Thyroid gland (tissue), 4 donors: ENCODE measurements around the gene PABPC3. TPM values are rescaled to one million over a fixed set of nuclear protein-coding genes. Genes with fewer than 3 reads are reported as not detected.

Experiments
- DNase-seq, 2 donors: peaks; one replicate each; pipeline ENCODE4 v3.0.0-alpha.2; 2019
- H3K27ac ChIP-seq, 3 donors: fragments of 200-600 bp; sonication (generic); 1 replicate in 2 of 3; 2 replicates in 1 of 3; pipeline ENCODE4 v1.5.1; 2016 to 2019; ENCODE audit warnings: mild to moderate bottlenecking in 1 of 3, moderate library complexity in 1 of 3
- H3K27me3 ChIP-seq: fragments of 200-600 bp; sonication (generic); one replicate; pipeline ENCODE4 v1.5.1; 2019
- H3K36me3 ChIP-seq, 2 donors: fragments of 200-600 bp; sonication (generic); one replicate each; pipeline ENCODE4 v1.5.1; 2016 to 2019
- H3K4me1 ChIP-seq, 2 donors: fragments of 200-600 bp; sonication (generic); one replicate each; pipeline ENCODE4 v1.5.1; 2017 to 2019
- H3K4me3 ChIP-seq, 3 donors: fragments of 200-600 bp; sonication (generic); replicated peaks in 1 of 3; 1 replicate in 2 of 3; 2 replicates in 1 of 3; pipeline ENCODE4 v1.5.1; 2016; ENCODE audit warnings: mild to moderate bottlenecking in 1 of 3
- H3K9me3 ChIP-seq: fragments of 200-600 bp; sonication (generic); one replicate; pipeline ENCODE4 v1.5.1; 2017
- CTCF ChIP-seq, 6 experiments: fragments of 200-600 bp in 3 of 6; fragments of 450-650 bp in 3 of 6; sonication (generic) in 3 of 6; IDR thresholded peaks; one replicate each; pipeline ENCODE4 v1.5.1; 2016 to 2019; ENCODE audit warnings: antibody characterized with exemption in 6 of 6, mild to moderate bottlenecking in 2 of 6, inconsistent platforms in 1 of 6, moderate library complexity in 1 of 6
- POLR2A ChIP-seq, 2 donors: fragments of 450-650 bp; IDR thresholded peaks; one replicate each; pipeline ENCODE4 v1.6.1; 2017; ENCODE audit warnings: antibody characterized with exemption in 2 of 2, mild to moderate bottlenecking in 2 of 2, moderate library complexity in 1 of 2
- WGBS, 2 donors: methylation state at CpG; one replicate each; pipeline ENCODE4 v1.1.5; 2017; 5-methylcytosine and 5-hydroxymethylcytosine counted together
- intact Hi-C: fragments of 100-400 bp; cut with DNase I; formaldehyde crosslinking; loops from one replicate; pipeline ENCODE4 v1.15.1; 2023
- total RNA-seq, 4 donors: library from RNA; depleted of rRNA; stranded (reverse); fragments of >200 nt; gene quantifications; one replicate each; pipeline ENCODE4 v1.2.3, GENCODE V29; 2016

Gene PABPC3
- total RNA-seq, 4 donors from 2014 or later = 0.13 TPM; not detected in 3

DNA sequence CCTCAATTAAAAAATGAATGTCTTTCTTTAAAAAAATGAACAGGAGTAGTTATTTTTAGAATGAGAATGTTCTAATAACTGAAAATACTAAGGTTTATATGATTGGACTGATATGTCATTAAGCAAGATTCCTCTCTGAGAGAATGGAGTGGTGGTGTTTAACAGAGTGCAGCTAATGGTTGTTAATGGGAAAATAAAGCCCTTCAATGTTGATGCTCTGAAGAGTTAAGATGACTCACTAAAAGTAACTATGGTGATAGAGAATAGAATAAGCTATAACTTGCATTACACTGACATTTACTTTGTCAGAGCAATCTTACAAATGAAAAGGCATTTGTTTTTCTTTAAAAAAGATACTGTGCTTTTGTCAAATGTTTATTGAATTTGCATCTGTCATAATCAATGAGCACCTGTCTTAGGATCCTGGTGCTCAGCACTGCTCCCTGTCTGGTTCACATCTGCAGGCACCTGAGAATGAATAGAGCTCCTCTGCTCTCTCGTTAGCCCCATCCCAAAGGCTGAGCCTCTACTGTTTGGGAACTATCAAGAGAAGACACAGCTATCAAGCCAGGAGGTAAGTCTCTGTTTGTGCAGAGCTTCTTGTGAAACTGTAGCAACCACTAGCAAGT is 15.1 kb downstream of the PABPC3 start:
- H3K27me3 ChIP-seq = no peaks in the 10 kb centered on the region
- no peaks in the 10 kb centered on the region for H3K4me1 ChIP-seq
- intact Hi-C loops = no loop called here
- DNase-seq = no peak
- no peak overlapping the region for H3K27ac ChIP-seq
- H3K9me3 ChIP-seq = no peaks in the 10 kb centered on the region
- 67 to 74% methylated on average over 1 of the region's 1 CpG for WGBS, 2 donors
- TF ChIP-seq CTCF (IDR thresholded peaks at IDR 0.05) (no peak), POLR2A (IDR thresholded peaks at IDR 0.05) (no peak)
- H3K4me3 ChIP-seq = no peak overlapping the region
- H3K36me3 ChIP-seq = no peaks in the 10 kb centered on the region

DNA sequence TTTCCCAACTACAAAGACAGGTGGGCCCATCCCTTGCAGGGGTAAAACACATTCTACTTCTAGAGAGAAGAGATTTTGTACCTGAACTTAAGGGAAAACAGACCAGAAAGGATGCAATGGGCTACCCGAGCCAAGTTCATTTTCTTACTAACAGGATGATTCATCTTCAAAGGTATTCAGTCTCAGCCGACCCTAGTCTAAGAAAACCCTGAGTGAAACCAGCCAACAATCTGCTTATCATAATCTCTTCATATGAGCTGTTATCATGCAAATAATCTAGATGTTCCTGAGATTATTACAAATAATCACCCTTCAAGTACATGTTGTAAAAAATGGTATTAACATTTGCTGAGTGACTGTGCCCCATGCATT is 15.6 kb downstream of the PABPC3 start:
- Histone ChIP-seq H3K9me3 (no peaks in the 10 kb centered on the region), H3K36me3 (no peaks in the 10 kb centered on the region), H3K27ac (no peak overlapping the region), H3K4me3 (no peak overlapping the region), H3K27me3 (no peaks in the 10 kb centered on the region), H3K4me1 (no peaks in the 10 kb centered on the region)
- 57 to 74% methylated on average over 2 of the region's 2 CpGs for WGBS, 2 donors
- intact Hi-C loops = no loop called here
- DNase-seq = no peak
- TF ChIP-seq POLR2A (IDR thresholded peaks at IDR 0.05) (no peak), CTCF (IDR thresholded peaks at IDR 0.05) (no peak)

GRCh38 chr13:25112695-25113255 is 16.8 kb downstream of the PABPC3 start:
- Histone ChIP-seq H3K9me3 (no peaks in the 10 kb centered on the region), H3K27me3 (no peaks in the 10 kb centered on the region), H3K4me3 (no peak overlapping the region), H3K27ac (no peak overlapping the region), H3K4me1 (no peaks in the 10 kb centered on the region), H3K36me3 (no peaks in the 10 kb centered on the region)
- TF ChIP-seq CTCF (IDR thresholded peaks at IDR 0.05) (no peak), POLR2A (IDR thresholded peaks at IDR 0.05) (no peak)
- intact Hi-C loops = no loop called here
- DNase-seq = no peak
- WGBS, 2 donors = 64 to 75% methylated on average over 3 of the region's 3 CpGs

DNA sequence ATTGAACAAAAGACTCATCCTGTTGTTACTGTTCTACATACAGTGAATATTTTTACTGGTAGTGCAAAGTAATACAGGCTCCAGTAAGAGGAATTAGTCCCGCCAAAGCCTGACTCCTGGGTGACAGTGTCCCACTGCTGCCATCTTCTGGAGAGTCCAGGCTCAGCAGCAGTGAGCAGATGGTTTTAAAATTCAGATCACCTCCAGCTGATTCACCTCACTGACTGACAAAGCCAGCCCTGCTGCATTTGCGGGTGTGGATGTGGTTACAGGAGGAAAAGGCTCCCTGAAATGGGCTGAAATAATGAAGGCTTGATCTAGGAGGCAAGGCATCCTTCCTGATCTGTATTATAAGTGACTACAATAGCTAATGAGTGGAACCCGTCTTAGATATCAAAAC is 18.3 kb downstream of the PABPC3 start:
- Histone ChIP-seq H3K27me3 (no peaks in the 10 kb centered on the region), H3K36me3 (no peaks in the 10 kb centered on the region), H3K4me3 (no peak overlapping the region), H3K9me3 (no peaks in the 10 kb centered on the region), H3K4me1 (no peaks in the 10 kb centered on the region), H3K27ac (no peak overlapping the region)
- intact Hi-C loops = no loop called here
- 35 to 39% methylated on average over 3 of the region's 3 CpGs for WGBS, 2 donors
- TF ChIP-seq POLR2A (IDR thresholded peaks at IDR 0.05) (no peak), CTCF (IDR thresholded peaks at IDR 0.05) (peak; percentile 33 to 90 (median 64))
- DNase-seq = peak; percentile 72 to 80

DNA sequence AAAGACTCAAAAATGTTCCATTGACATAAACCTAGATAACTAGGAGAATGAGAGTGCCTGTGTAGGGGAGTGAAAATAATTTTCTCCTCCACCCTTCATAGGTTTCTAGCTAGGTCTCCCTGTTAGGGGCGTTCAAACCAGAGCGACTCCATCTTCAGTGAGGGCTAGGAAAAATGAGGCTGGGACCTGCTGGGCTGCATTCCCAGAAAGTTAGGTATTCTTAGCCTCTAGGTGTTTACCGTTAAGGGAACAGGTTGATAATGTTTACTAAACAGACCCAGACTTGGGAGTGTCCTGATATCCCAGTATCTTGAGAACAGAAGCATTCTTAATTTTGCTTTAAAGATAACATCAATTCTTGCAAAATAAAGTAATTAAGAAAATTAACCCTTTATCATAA is 20.1 kb downstream of the PABPC3 start:
- WGBS, 2 donors = 65 to 67% methylated on average over 3 of the region's 3 CpGs
- H3K9me3 ChIP-seq = no peaks in the 10 kb centered on the region
- intact Hi-C loops = loop anchor here (5.0 kb wide), 1 partner anchor 119 kb away; no protein-coding TSS in a partner anchor
- H3K27ac ChIP-seq = no peak overlapping the region
- H3K27me3 ChIP-seq = no peaks in the 10 kb centered on the region
- H3K4me1 ChIP-seq = no peaks in the 10 kb centered on the region
- no peaks in the 10 kb centered on the region for H3K36me3 ChIP-seq
- no peak for TF ChIP-seq POLR2A (IDR thresholded peaks at IDR 0.05)
- no peak for TF ChIP-seq CTCF (IDR thresholded peaks at IDR 0.05)
- H3K4me3 ChIP-seq = no peak overlapping the region
- DNase-seq = no peak
